Osteoblast (primary cell): ENCODE data around the gene HHAT. TPM values are rescaled to one million over a fixed set of nuclear protein-coding genes. Genes with fewer than 3 reads are reported as not detected.
"Not testable (repeated sequence)": the region's sequence is repeated elsewhere in the genome, so short reads cannot be mapped to it uniquely, and the experiment has no call there.

Experiments used
- DNase-seq: peaks from one replicate; pipeline ENCODE4 v3.0.0; 2011; ENCODE audit warnings: low spot score, mixed read lengths; ENCODE audit not compliant: insufficient read length; ENCODE audit errors: missing footprints
- H2AFZ ChIP-seq: 2 replicates; pipeline ENCODE4 v1.6.0; 2011; ENCODE audit warnings: mild to moderate bottlenecking, low read length
- H3K27ac ChIP-seq: 2 replicates; pipeline ENCODE4 v1.5.1; 2011; ENCODE audit warnings: mild to moderate bottlenecking, low read depth, low read length, moderate library complexity
- H3K27me3 ChIP-seq: 2 replicates; pipeline ENCODE4 v1.6.0; 2012; ENCODE audit warnings: mild to moderate bottlenecking, control low read depth, inconsistent platforms, low read length, moderate library complexity; ENCODE audit not compliant: insufficient read depth
- H3K36me3 ChIP-seq: 2 replicates; pipeline ENCODE4 v1.5.1; 2011; ENCODE audit warnings: mild to moderate bottlenecking, low read length, control low read depth, moderate library complexity; ENCODE audit not compliant: insufficient read depth
- H3K4me1 ChIP-seq: 2 replicates; pipeline ENCODE4 v1.5.1; 2011; ENCODE audit warnings: mild to moderate bottlenecking, low read length, control low read depth, moderate library complexity; ENCODE audit not compliant: insufficient read depth
- H3K4me2 ChIP-seq: 2 replicates; pipeline ENCODE4 v1.6.0; 2011; ENCODE audit warnings: mild to moderate bottlenecking, low read length; ENCODE audit not compliant: insufficient read depth
- H3K4me3 ChIP-seq: fragments of 200-600 bp; sonication (generic); 3 replicates; pipeline ENCODE4 v1.5.1; 2012; ENCODE audit warnings: mild to moderate bottlenecking, low read length, inconsistent platforms; ENCODE audit not compliant: insufficient read depth
- H3K79me2 ChIP-seq: 2 replicates; pipeline ENCODE4 v1.6.0; 2012; ENCODE audit warnings: mild to moderate bottlenecking, low read length, control low read depth, inconsistent platforms; ENCODE audit not compliant: insufficient read depth
- H3K9me3 ChIP-seq: 2 replicates; pipeline ENCODE4 v1.5.1; 2011; ENCODE audit warnings: low read depth, low read length, control low read depth
- H4K20me1 ChIP-seq: 2 replicates; pipeline ENCODE4 v1.6.0; 2012; ENCODE audit warnings: mild to moderate bottlenecking, low read length, control low read depth; ENCODE audit not compliant: insufficient read depth
- total RNA-seq: library from RNA; depleted of rRNA; stranded (reverse); fragments of >200 nt; gene quantifications from 2 replicates; pipeline ENCODE4 v1.2.3, GENCODE V29; 2012
- TF ChIP-seq, protein P1 (sequence below): IDR thresholded peaks from 2 replicates; pipeline ENCODE4 v1.5.1; 2011; ENCODE audit warnings: mild to moderate bottlenecking, low read depth, low read length, moderate library complexity; ENCODE audit errors: extremely low read depth

Gene HHAT
- total RNA-seq, 1 donor, result 5.1 TPM

GRCh38 chr1:210402560-210402959 lies 73.9 kb downstream of the HHAT start:
- Histone ChIP-seq H3K27ac (no peak overlapping the region), H4K20me1 (no peaks in the 10 kb centered on the region), H3K4me1 (no peaks in the 10 kb centered on the region), H2AFZ (no peak overlapping the region), H3K27me3 (no peaks in the 10 kb centered on the region), H3K9me3 (no peaks in the 10 kb centered on the region), H3K36me3 (no peaks in the 10 kb centered on the region), H3K4me2 (no peak overlapping the region), H3K79me2 (no peaks in the 10 kb centered on the region), H3K4me3 (no peak overlapping the region)
- TF ChIP-seq, protein P1, sequence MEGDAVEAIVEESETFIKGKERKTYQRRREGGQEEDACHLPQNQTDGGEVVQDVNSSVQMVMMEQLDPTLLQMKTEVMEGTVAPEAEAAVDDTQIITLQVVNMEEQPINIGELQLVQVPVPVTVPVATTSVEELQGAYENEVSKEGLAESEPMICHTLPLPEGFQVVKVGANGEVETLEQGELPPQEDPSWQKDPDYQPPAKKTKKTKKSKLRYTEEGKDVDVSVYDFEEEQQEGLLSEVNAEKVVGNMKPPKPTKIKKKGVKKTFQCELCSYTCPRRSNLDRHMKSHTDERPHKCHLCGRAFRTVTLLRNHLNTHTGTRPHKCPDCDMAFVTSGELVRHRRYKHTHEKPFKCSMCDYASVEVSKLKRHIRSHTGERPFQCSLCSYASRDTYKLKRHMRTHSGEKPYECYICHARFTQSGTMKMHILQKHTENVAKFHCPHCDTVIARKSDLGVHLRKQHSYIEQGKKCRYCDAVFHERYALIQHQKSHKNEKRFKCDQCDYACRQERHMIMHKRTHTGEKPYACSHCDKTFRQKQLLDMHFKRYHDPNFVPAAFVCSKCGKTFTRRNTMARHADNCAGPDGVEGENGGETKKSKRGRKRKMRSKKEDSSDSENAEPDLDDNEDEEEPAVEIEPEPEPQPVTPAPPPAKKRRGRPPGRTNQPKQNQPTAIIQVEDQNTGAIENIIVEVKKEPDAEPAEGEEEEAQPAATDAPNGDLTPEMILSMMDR, result no peak
- DNase-seq, result no peak

- TF ChIP-seq, protein P1, result no peak
- no peaks in the 10 kb centered on the region for H3K36me3 ChIP-seq
- H4K20me1 ChIP-seq, result no peaks in the 10 kb centered on the region
- no peak overlapping the region for H3K4me3 ChIP-seq
- no peak for DNase-seq
- no peak overlapping the region for H3K4me2 ChIP-seq
- no peaks in the 10 kb centered on the region for H3K9me3 ChIP-seq
- no peak overlapping the region for H2AFZ ChIP-seq
- H3K27me3 ChIP-seq, result no peaks in the 10 kb centered on the region
- H3K27ac ChIP-seq, result no peak overlapping the region
- no peaks in the 10 kb centered on the region for H3K4me1 ChIP-seq
- no peaks in the 10 kb centered on the region for H3K79me2 ChIP-seq
Observed at GRCh38 chr1:210405316-210405715, 76.6 kb downstream of the HHAT start.

GRCh38 chr1:210406341-210406740 lies 77.6 kb downstream of the HHAT start:
- not testable (repeated sequence) for H2AFZ ChIP-seq, DNase-seq, H3K9me3 ChIP-seq, H3K27me3 ChIP-seq, H4K20me1 ChIP-seq, H3K4me3 ChIP-seq, H3K36me3 ChIP-seq, H3K79me2 ChIP-seq, H3K4me1 ChIP-seq, H3K27ac ChIP-seq, H3K4me2 ChIP-seq

DNA sequence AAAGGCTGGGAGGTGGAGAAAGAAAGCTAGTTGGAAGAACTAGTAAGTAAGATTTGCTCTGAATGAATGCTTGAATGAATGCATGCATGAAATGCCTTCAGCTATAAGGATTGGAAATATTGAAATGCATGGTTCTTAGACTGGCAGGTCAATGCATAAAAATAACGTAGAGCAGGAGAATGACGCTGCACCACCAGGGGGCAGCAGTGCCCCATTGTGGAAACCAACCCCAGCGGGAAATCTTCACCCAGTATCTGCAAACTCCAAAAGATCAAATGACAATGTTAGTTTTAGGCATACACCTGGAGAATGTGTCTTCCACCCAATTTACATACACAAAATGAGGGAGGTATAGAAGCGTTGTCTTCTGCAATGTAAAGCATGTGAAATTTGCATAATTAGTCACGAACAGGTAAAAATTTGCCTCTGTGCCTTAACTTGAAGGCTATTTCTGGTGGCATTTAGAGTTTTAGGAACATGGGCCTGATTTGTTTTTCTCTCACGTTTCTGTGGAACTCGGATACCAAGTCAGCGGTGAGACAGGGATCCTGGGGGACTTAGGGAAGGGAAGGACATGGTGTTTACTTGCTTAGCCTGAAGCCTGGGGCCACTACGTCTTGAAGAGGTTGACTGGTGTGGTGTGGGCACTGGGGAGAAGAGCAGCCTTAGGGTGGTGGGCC lies 78.6 kb downstream of the HHAT start:
- H3K9me3 ChIP-seq, result no peaks in the 10 kb centered on the region
- H4K20me1 ChIP-seq, result no peaks in the 10 kb centered on the region
- no peak overlapping the region for H2AFZ ChIP-seq
- no peaks in the 10 kb centered on the region for H3K27me3 ChIP-seq
- peak; percentile 80 for DNase-seq
- H3K4me1 ChIP-seq, result no peaks in the 10 kb centered on the region
- TF ChIP-seq, protein P1, result peak; percentile 99
- no peaks in the 10 kb centered on the region for H3K79me2 ChIP-seq
- no peak overlapping the region for H3K27ac ChIP-seq
- H3K4me3 ChIP-seq, result no peak overlapping the region
- no peaks in the 10 kb centered on the region for H3K36me3 ChIP-seq
- H3K4me2 ChIP-seq, result no peak overlapping the region
